OCI-LY7 (cell line): ENCODE results near the gene NPHP3. TPM values are rescaled to one million over a fixed set of nuclear protein-coding genes. Genes with fewer than 3 reads are reported as not detected.

Source experiments
- BruUV-seq: library from RNA; stranded (reverse); fragments of 400-500 nt; replicated peaks from 2 replicates; lab custom pipeline; 2021; lab: Mats Ljungman, UMichigan
- CTCF ChIA-PET: fragments of 300-600 bp; sonication (Branson Sonifier 250); formaldehyde crosslinking; loops from one replicate; lab custom pipeline; 2022; ENCODE audit warnings: antibody characterized with exemption; ENCODE audit not compliant: unreplicated experiment; lab: Charles Lee
- POLR2A ChIA-PET: fragments of 300-600 bp; sonication (Branson Sonifier 250); formaldehyde crosslinking; loops from one replicate; lab custom pipeline; 2022; ENCODE audit warnings: antibody characterized with exemption; lab: Charles Lee
- DNase-seq: peaks from one replicate; pipeline ENCODE4 v3.0.0-alpha.2; 2015; ENCODE audit warnings: low spot score
- H2AFZ ChIP-seq: fragments of 200-600 bp; sonication (generic), shearing (Covaris generic); 2 replicates; pipeline ENCODE4 v1.6.1; 2014; ENCODE audit warnings: mild to moderate bottlenecking, antibody characterized with exemption, low read length, moderate library complexity
- H3K27ac ChIP-seq: fragments of 200-600 bp; sonication (generic); 2 replicates; pipeline ENCODE4 v1.5.1; 2014; ENCODE audit warnings: mixed run types, low read depth, mild to moderate bottlenecking, moderate library complexity, low read length, inconsistent platforms; ENCODE audit not compliant: poor library complexity, severe bottlenecking
- H3K36me3 ChIP-seq: fragments of 200-600 bp; sonication (generic); 2 replicates; pipeline ENCODE4 v1.6.1; 2014; ENCODE audit warnings: mild to moderate bottlenecking, antibody characterized with exemption, low read length, moderate library complexity, mixed read lengths; ENCODE audit not compliant: insufficient read depth
- H3K4me1 ChIP-seq: fragments of 200-600 bp; sonication (generic); 2 replicates; pipeline ENCODE4 v1.5.1; 2014; ENCODE audit warnings: mild to moderate bottlenecking, low read length; ENCODE audit not compliant: insufficient read depth, poor library complexity, severe bottlenecking
- H3K4me2 ChIP-seq: fragments of 200-600 bp; sonication (generic); 2 replicates; pipeline ENCODE4 v1.6.1; 2014; ENCODE audit warnings: mild to moderate bottlenecking, low read length
- H3K4me3 ChIP-seq: fragments of 200-600 bp; sonication (generic); 2 replicates; pipeline ENCODE4 v1.5.1; 2014; ENCODE audit warnings: mild to moderate bottlenecking, low read depth, low read length; ENCODE audit not compliant: poor library complexity, severe bottlenecking
- H3K79me2 ChIP-seq: fragments of 200-600 bp; sonication (generic); 2 replicates; pipeline ENCODE4 v1.6.1; 2016; ENCODE audit warnings: low read depth, mild to moderate bottlenecking, low read length, moderate library complexity, mixed read lengths; ENCODE audit not compliant: insufficient read depth
- H3K9me2 ChIP-seq: fragments of 200-600 bp; sonication (generic); 2 replicates; pipeline ENCODE4 v1.6.1; 2016; ENCODE audit warnings: mild to moderate bottlenecking, low read length, mixed read lengths; ENCODE audit not compliant: insufficient read depth
- H3K9me3 ChIP-seq: fragments of 200-600 bp; sonication (generic); 2 replicates; pipeline ENCODE4 v1.6.1; 2014; ENCODE audit warnings: mild to moderate bottlenecking, mixed run types, low read length, mixed read lengths
- H4K20me1 ChIP-seq: fragments of 200-600 bp; sonication (generic); 2 replicates; pipeline ENCODE4 v1.6.1; 2014; ENCODE audit warnings: mild to moderate bottlenecking, antibody characterized with exemption, low read length, moderate library complexity, mixed read lengths; ENCODE audit not compliant: insufficient read depth
- EZH2phosphoT487 ChIP-seq: fragments of 200-600 bp; sonication (generic); IDR thresholded peaks from 2 replicates; pipeline ENCODE4 v1.6.1; 2018; ENCODE audit warnings: low read depth, borderline replicate concordance, mild to moderate bottlenecking, mixed run types, antibody characterized with exemption, low read length, moderate library complexity, mixed read lengths
- intact Hi-C: fragments of 100-400 bp; cut with micrococcal nuclease; formaldehyde crosslinking; loops from one replicate; pipeline ENCODE4 v1.10.0; 2022; ENCODE audit not compliant: unreplicated experiment
- total RNA-seq, 2 experiments: library from RNA; depleted of rRNA in 1 of 2; stranded (reverse); fragments of >200 nt in 1 of 2; shearing (Covaris generic) in 1 of 2; gene quantifications; 2 replicates each; pipeline ENCODE4 v1.2.3, GENCODE V29; 2014 to 2022
- TF ChIP-seq, protein P1 (sequence below): fragments of 200-600 bp; sonication (generic); conservative IDR thresholded peaks from 2 replicates; pipeline ENCODE4 v1.5.1; 2014; ENCODE audit warnings: mild to moderate bottlenecking, antibody characterized with exemption, low read length, moderate library complexity, mixed read lengths

The NPHP3 gene
- total RNA-seq, 2 experiments from 2014 or later, result 8.5 to 10.6 TPM

DNA sequence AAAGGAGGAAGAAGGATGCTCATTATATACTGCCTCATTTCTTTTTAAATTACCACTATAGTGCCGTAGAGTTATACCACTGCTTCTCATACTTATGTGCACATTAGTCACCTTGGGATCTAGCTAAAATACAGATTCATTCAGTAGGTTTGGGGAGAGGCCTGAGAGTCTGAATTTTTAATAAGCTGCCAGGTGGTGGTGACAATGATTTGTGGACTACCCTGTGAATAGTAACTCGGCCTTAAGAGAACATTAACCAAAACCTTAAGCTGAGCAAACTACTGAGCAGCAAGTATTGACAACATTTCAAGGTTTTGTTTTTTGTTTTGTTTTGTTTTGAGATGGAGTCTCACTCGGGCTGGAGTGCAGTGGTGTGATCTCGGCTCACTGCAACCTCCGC is 42.3 kb downstream of the NPHP3 start:
- H3K36me3 ChIP-seq, result peaks cover 47% of the 10 kb centered on the region
- H3K79me2 ChIP-seq, result no peaks in the 10 kb centered on the region
- POLR2A ChIA-PET, result interaction anchor here (0.7 kb wide), 1 partner anchor 15 kb away, joined by 3 read pairs; no protein-coding TSS in a partner anchor
- H3K4me2 ChIP-seq, result no peak overlapping the region
- no peak overlapping the region for H3K4me3 ChIP-seq
- CTCF ChIA-PET, result no interaction called here
- H3K9me2 ChIP-seq, result no peaks in the 10 kb centered on the region
- BruUV-seq, result no TSS peak
- no peaks in the 10 kb centered on the region for H3K9me3 ChIP-seq
- intact Hi-C loops, result no loop called here
- no peak for DNase-seq
- no peak overlapping the region for H3K27ac ChIP-seq
- TF ChIP-seq EZH2phosphoT487, result no peak
- TF ChIP-seq, protein P1, sequence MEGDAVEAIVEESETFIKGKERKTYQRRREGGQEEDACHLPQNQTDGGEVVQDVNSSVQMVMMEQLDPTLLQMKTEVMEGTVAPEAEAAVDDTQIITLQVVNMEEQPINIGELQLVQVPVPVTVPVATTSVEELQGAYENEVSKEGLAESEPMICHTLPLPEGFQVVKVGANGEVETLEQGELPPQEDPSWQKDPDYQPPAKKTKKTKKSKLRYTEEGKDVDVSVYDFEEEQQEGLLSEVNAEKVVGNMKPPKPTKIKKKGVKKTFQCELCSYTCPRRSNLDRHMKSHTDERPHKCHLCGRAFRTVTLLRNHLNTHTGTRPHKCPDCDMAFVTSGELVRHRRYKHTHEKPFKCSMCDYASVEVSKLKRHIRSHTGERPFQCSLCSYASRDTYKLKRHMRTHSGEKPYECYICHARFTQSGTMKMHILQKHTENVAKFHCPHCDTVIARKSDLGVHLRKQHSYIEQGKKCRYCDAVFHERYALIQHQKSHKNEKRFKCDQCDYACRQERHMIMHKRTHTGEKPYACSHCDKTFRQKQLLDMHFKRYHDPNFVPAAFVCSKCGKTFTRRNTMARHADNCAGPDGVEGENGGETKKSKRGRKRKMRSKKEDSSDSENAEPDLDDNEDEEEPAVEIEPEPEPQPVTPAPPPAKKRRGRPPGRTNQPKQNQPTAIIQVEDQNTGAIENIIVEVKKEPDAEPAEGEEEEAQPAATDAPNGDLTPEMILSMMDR, result no peak
- H2AFZ ChIP-seq, result no peak overlapping the region
- no peaks in the 10 kb centered on the region for H4K20me1 ChIP-seq
- no peaks in the 10 kb centered on the region for H3K4me1 ChIP-seq

DNA sequence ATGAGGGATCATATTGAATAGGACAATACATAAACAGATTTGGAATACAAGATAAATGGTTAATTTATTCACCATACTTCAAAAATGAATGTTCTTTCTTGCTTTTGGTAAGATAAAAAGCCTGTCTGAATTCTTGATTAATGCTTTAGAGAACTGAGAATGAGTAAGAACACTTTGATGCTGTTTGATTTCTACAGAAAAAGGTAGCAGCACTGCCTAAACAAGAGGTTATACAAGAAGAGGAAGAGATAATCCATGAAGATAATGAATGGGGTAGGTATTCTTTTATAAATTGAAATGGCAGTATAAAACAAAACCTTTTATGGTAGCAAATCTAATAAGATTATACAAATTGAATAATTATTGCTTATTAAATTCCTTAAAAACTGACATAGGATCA is 46.8 kb downstream of the NPHP3 start:
- no peaks in the 10 kb centered on the region for H3K9me3 ChIP-seq
- no peak overlapping the region for H2AFZ ChIP-seq
- H3K36me3 ChIP-seq, result peaks cover 72% of the 10 kb centered on the region
- no peak overlapping the region for H3K27ac ChIP-seq
- intact Hi-C loops, result no loop called here
- no peaks in the 10 kb centered on the region; the same call in 1 of the 2 replicates for H4K20me1 ChIP-seq
- DNase-seq, result no peak
- ChIA-PET POLR2A (interaction anchor here (1.0 to 1.5 kb wide), 3 partner anchors 11 to 40 kb away, joined by 4 to 5 read pairs (median 5); partner anchors contain the start of gene UBA5), CTCF (no interaction called here)
- no peak overlapping the region for H3K4me3 ChIP-seq
- BruUV-seq, result no TSS peak
- no peak overlapping the region for H3K4me2 ChIP-seq
- H3K4me1 ChIP-seq, result no peaks in the 10 kb centered on the region
- H3K9me2 ChIP-seq, result no peaks in the 10 kb centered on the region
- H3K79me2 ChIP-seq, result no peaks in the 10 kb centered on the region
- TF ChIP-seq EZH2phosphoT487, result no peak
- TF ChIP-seq, protein P1, result no peak

DNA sequence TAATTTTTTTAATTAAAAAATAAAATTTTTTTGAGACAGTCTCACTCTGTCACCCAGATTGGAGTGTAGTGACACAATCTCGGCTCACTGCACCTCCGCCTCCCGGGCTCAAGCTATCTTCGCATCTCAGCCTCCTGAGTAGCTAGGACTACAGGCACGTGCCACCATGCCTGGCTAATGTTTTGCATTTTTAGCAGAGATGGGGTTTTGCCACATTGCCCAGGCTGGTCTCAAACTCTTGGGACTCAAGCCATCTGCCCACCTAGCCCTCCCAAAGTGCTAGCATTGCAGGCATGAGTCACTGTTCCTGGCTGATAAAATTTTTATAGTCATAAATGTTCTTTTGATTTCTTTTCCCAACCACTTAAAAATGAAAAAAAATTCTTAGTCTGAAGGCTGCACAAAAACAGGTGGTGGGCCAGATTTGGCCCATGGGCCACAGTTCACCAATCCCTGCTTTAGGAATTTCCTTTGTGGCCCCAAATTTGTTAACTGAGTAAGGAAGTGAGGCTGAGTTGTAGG is 52.9 kb downstream of the NPHP3 start:
- no peaks in the 10 kb centered on the region for H3K9me3 ChIP-seq
- intact Hi-C loops, result no loop called here
- no peak overlapping the region for H3K4me2 ChIP-seq
- no peaks in the 10 kb centered on the region; the same call in 1 of the 2 replicates for H4K20me1 ChIP-seq
- ChIA-PET POLR2A (interaction anchor here (0.9 to 2.4 kb wide), 3 partner anchors 9 to 18 kb away, joined by 3 to 19 read pairs (median 12); partner anchors contain the start of genes ACAD11 and UBA5), CTCF (no interaction called here)
- H3K36me3 ChIP-seq, result peaks cover 72% of the 10 kb centered on the region
- H3K79me2 ChIP-seq, result peaks cover 11% of the 10 kb centered on the region; the same call in 1 of the 2 replicates
- H3K27ac ChIP-seq, result no peak overlapping the region
- no peak overlapping the region for H3K4me3 ChIP-seq
- no peak for DNase-seq
- no peak overlapping the region for H2AFZ ChIP-seq
- H3K9me2 ChIP-seq, result no peaks in the 10 kb centered on the region
- no peaks in the 10 kb centered on the region for H3K4me1 ChIP-seq
- no TSS peak for BruUV-seq
- TF ChIP-seq, protein P1, result no peak
- TF ChIP-seq EZH2phosphoT487, result no peak
